K562 (cell line): Measurements from ENCODE around the gene B3GALT6. TPM values are rescaled to one million over a fixed set of nuclear protein-coding genes. Genes with fewer than 3 reads are reported as not detected.

Experiments used
- ARID2 ChIP-seq: fragments of 450-650 bp; IDR thresholded peaks from 2 replicates; pipeline ENCODE4 v1.6.1; 2017; ENCODE audit warnings: antibody characterized with exemption, mild to moderate bottlenecking
- BRCA1 ChIP-seq, 2 experiments: fragments of 450-650 bp in 1 of 2; sonication (generic) in 1 of 2; formaldehyde crosslinking in 1 of 2; IDR thresholded peaks; 2 replicates each; pipeline versions ENCODE4 v1.5.0 to v1.6.1; 2017 to 2020; ENCODE audit warnings: mild to moderate bottlenecking in 1 of 2, missing genetic modification reagents in 1 of 2
- C11orf30 ChIP-seq: fragments of 450-650 bp; IDR thresholded peaks from 2 replicates; pipeline ENCODE4 v1.6.1; 2016; ENCODE audit warnings: low read depth, mild to moderate bottlenecking
- HDAC2 ChIP-seq: fragments of 450-650 bp; IDR thresholded peaks from 2 replicates; pipeline ENCODE4 v1.6.1; 2016; ENCODE audit warnings: mild to moderate bottlenecking
- KLF6 ChIP-seq: fragments of 250-450 bp; sonication (Bioruptor Pico); IDR thresholded peaks from 2 replicates; pipeline ENCODE4 v1.4.0; 2020; ENCODE audit warnings: mild to moderate bottlenecking, moderate library complexity, borderline replicate concordance
- MEF2D ChIP-seq: conservative IDR thresholded peaks from 2 replicates; pipeline ENCODE4 v1.6.1; 2016; ENCODE audit warnings: low read depth, missing genetic modification characterization, missing compliant biosample characterization
- MYNN ChIP-seq, 2 experiments: sonication (generic); formaldehyde crosslinking in 1 of 2; IDR thresholded peaks; 2 replicates each; pipeline versions ENCODE4 v1.5.0 to v1.6.1; 2016 to 2020; ENCODE audit warnings: antibody characterized with exemption in 1 of 2, missing genetic modification reagents in 1 of 2
- PHB ChIP-seq: fragments of 250-450 bp; sonication (Bioruptor Pico); IDR thresholded peaks from 2 replicates; pipeline ENCODE4 v1.5.0; 2021
- RFX5 ChIP-seq: IDR thresholded peaks from 2 replicates; pipeline ENCODE4 v1.6.1; 2011; ENCODE audit warnings: low read depth, mild to moderate bottlenecking, improper control_type of control experiment, low read length
- SP1 ChIP-seq: sonication (generic); formaldehyde crosslinking; IDR thresholded peaks from 2 replicates; pipeline ENCODE4 v1.8.1; 2022; ENCODE audit warnings: mild to moderate bottlenecking, missing genetic modification reagents
- ZNF431 ChIP-seq: sonication (generic); formaldehyde crosslinking; IDR thresholded peaks from 2 replicates; pipeline ENCODE4 v1.8.0; 2022; ENCODE audit warnings: mild to moderate bottlenecking, missing genetic modification reagents
- ZNF444 ChIP-seq: fragments of 250-450 bp; sonication (Bioruptor Pico); IDR thresholded peaks from 2 replicates; pipeline ENCODE4 v1.4.0; 2020; ENCODE audit warnings: mild to moderate bottlenecking, moderate library complexity
- polyA plus RNA-seq, 8 experiments: library from polyadenylated mRNA; depleted of rRNA in 4 of 8; stranded (reverse) in 5 of 8; unstranded in 3 of 8; fragments of >200 nt; fragmentation: Nextera tagmentation in 2 of 8; fragmentation: Illumina TruSeq in 1 of 8; extraction: Ambion mirVana in 2 of 8; extraction: Trizol in 1 of 8; gene quantifications; 2 replicates each; pipeline versions ENCODE4 v1.2.1 to v1.2.3, GENCODE V29; 2011 to 2014; ENCODE audit warnings: inconsistent platforms in 1 of 8, missing spikeins in 1 of 8
- total RNA-seq, 7 experiments: library from RNA; depleted of rRNA in 6 of 7; stranded (reverse); fragments of >200 nt in 6 of 7; fragmentation: Illumina TruSeq in 2 of 7; extraction: Trizol in 2 of 7; gene quantifications; 2 replicates each; pipeline versions ENCODE4 v1.2.1 to v1.2.3, GENCODE V29; 2011 to 2021; ENCODE audit warnings: low replicate concordance in 1 of 7
- TF ChIP-seq, protein P1 (sequence below): fragments of 250-450 bp; sonication (Bioruptor Pico); IDR thresholded peaks from 2 replicates; pipeline ENCODE4 v1.4.0; 2020; ENCODE audit warnings: mild to moderate bottlenecking, moderate library complexity
- TF ChIP-seq, protein P2 (sequence below): fragments of 450-650 bp; conservative IDR thresholded peaks from 2 replicates; pipeline ENCODE4 v1.6.1; 2016; ENCODE audit warnings: missing genetic modification characterization, low read depth, mild to moderate bottlenecking, control low read depth, missing compliant biosample characterization
- TF ChIP-seq, protein P3 (sequence below): fragments of 450-650 bp; IDR thresholded peaks from one replicate; pipeline ENCODE4 v1.6.1; 2018; ENCODE audit warnings: mild to moderate bottlenecking, moderate library complexity; ENCODE audit not compliant: partially characterized antibody

B3GALT6 gene
- total and polyA plus RNA-seq, 9 of the 15 experiments (the other 6 are each of a cell fraction or from before 2014, with no cell fraction given), result 0.68 to 29.8 (median 9.9) TPM

DNA sequence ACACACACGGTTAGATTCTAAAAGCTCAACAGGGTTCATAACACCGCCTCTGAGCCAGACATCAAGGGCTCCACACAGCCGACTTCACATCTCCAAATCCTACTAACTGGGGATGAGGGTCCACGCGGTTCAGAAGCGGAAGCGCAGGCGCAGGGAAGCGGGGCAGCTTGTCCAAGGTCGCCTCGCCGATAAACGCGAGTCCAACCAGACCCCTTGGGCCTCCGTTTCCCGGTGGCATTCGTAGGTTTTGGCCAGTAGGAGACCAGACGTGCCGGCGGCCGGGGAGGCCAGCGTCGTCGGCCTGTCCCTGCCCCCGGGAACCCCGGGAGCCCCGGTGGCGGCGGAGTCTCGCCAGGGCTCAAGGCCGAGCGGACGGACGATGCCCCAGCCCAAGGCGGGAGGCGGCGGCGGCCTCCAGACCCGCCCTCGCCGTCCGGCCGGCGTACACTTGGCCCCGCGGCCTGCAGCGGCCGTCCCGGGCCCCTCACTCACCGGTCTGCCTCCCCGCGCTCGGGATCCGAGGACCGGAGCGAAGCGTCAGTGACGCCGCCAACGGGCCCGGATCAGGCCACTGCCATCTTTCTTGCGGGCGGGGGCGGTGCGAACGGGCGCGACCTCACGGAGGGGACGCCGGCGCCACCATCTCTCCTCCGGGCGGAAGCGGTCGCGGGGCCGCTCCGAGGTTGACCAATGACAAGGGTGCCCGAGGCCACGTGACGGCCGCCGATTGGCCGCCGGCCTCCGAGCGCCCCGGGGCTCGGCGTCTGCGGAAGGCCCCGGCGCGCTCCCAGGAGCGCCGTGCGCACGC, 433 bp upstream of the B3GALT6 start, which contains the start of gene SDF4 (continued):
- TF ChIP-seq C11orf30 (no peak), HDAC2 (no peak), ARID2 (no peak), KLF6 (CRISPR knock-in tag) (peak; percentile 25; the same call in 1 of the 2 replicates), ZNF431 (0 out of 2 replicates have a peak, but pooled peaks have one; percentile 3), ZNF444 (CRISPR knock-in tag) (no peak), RFX5 (no peak), MYNN (IDR thresholded peaks at IDR 0.05) (no peak), MYNN (CRISPR knock-in tag; IDR thresholded peaks at IDR 0.05) (peak; percentile 67; the same call in 1 of the 2 replicates), BRCA1 (IDR thresholded peaks at IDR 0.05) (no peak), BRCA1 (CRISPR knock-in tag; IDR thresholded peaks at IDR 0.05) (no peak), PHB (0 out of 2 replicates have a peak, but pooled peaks have one; percentile 62), SP1 (CRISPR knock-in tag) (peak; percentile 81), MEF2D (tag) (no peak)
- TF ChIP-seq, protein P1, sequence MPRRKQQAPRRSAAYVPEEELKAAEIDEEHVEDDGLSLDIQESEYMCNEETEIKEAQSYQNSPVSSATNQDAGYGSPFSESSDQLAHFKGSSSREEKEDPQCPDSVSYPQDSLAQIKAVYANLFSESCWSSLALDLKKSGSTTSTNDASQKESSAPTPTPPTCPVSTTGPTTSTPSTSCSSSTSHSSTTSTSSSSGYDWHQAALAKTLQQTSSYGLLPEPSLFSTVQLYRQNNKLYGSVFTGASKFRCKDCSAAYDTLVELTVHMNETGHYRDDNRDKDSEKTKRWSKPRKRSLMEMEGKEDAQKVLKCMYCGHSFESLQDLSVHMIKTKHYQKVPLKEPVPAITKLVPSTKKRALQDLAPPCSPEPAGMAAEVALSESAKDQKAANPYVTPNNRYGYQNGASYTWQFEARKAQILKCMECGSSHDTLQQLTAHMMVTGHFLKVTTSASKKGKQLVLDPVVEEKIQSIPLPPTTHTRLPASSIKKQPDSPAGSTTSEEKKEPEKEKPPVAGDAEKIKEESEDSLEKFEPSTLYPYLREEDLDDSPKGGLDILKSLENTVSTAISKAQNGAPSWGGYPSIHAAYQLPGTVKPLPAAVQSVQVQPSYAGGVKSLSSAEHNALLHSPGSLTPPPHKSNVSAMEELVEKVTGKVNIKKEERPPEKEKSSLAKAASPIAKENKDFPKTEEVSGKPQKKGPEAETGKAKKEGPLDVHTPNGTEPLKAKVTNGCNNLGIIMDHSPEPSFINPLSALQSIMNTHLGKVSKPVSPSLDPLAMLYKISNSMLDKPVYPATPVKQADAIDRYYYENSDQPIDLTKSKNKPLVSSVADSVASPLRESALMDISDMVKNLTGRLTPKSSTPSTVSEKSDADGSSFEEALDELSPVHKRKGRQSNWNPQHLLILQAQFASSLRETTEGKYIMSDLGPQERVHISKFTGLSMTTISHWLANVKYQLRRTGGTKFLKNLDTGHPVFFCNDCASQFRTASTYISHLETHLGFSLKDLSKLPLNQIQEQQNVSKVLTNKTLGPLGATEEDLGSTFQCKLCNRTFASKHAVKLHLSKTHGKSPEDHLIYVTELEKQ (CRISPR knock-in tag), result no peak
- TF ChIP-seq, protein P2, sequence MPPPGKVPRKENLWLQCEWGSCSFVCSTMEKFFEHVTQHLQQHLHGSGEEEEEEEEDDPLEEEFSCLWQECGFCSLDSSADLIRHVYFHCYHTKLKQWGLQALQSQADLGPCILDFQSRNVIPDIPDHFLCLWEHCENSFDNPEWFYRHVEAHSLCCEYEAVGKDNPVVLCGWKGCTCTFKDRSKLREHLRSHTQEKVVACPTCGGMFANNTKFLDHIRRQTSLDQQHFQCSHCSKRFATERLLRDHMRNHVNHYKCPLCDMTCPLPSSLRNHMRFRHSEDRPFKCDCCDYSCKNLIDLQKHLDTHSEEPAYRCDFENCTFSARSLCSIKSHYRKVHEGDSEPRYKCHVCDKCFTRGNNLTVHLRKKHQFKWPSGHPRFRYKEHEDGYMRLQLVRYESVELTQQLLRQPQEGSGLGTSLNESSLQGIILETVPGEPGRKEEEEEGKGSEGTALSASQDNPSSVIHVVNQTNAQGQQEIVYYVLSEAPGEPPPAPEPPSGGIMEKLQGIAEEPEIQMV (tag), result no peak
- TF ChIP-seq, protein P3, sequence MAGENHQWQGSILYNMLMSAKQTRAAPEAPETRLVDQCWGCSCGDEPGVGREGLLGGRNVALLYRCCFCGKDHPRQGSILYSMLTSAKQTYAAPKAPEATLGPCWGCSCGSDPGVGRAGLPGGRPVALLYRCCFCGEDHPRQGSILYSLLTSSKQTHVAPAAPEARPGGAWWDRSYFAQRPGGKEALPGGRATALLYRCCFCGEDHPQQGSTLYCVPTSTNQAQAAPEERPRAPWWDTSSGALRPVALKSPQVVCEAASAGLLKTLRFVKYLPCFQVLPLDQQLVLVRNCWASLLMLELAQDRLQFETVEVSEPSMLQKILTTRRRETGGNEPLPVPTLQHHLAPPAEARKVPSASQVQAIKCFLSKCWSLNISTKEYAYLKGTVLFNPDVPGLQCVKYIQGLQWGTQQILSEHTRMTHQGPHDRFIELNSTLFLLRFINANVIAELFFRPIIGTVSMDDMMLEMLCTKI, result no peak
- TF ChIP-seq, all 486 proteins: peak for 164
